Gastroesophageal sphincter (tissue), 4 donors: ENCODE measurements around the gene C11orf71. TPM values are rescaled to one million over a fixed set of nuclear protein-coding genes. Genes with fewer than 3 reads are reported as not detected.

Source experiments
- ATAC-seq: fragments of 150-250 bp; one replicate; pipeline ENCODE4 v1.9.1; 2016; ENCODE audit warnings: mild to moderate bottlenecking, moderate library complexity
- H3K27ac ChIP-seq, 4 donors: fragments of 200-600 bp; sonication (generic) in 3 of 4; 1 replicate in 3 of 4; 2 replicates in 1 of 4; pipeline ENCODE4 v1.5.1; 2016 to 2019
- H3K27me3 ChIP-seq: fragments of 200-600 bp; sonication (generic); one replicate; pipeline ENCODE4 v1.5.1; 2019
- H3K36me3 ChIP-seq, 2 donors: fragments of 200-600 bp; sonication (generic); one replicate each; pipeline ENCODE4 v1.5.1; 2019; ENCODE audit warnings: control low read depth in 1 of 2
- H3K4me1 ChIP-seq, 3 donors: fragments of 200-600 bp; sonication (generic); 1 replicate in 2 of 3; 2 replicates in 1 of 3; pipeline ENCODE4 v1.5.1; 2016 to 2019; ENCODE audit warnings: control low read depth in 2 of 3
- H3K4me3 ChIP-seq, 2 donors: fragments of 200-600 bp; sonication (generic); one replicate each; pipeline ENCODE4 v1.5.1; 2019; ENCODE audit warnings: mild to moderate bottlenecking in 1 of 2, moderate library complexity in 1 of 2
- H3K9me3 ChIP-seq, 3 donors: fragments of 200-600 bp; sonication (generic); one replicate each; pipeline ENCODE4 v1.5.1; 2017 to 2019; ENCODE audit warnings: control low read depth in 2 of 3
- CTCF ChIP-seq, 4 experiments: fragments of 200-600 bp in 2 of 4; fragments of 450-650 bp in 2 of 4; sonication (generic) in 1 of 4; IDR thresholded peaks; one replicate each; pipeline ENCODE4 v1.5.1; 2017 to 2019; ENCODE audit warnings: antibody characterized with exemption in 4 of 4, mild to moderate bottlenecking in 2 of 4, moderate library complexity in 2 of 4
- EP300 ChIP-seq: sonication (generic); formaldehyde crosslinking; IDR thresholded peaks from one replicate; pipeline ENCODE4 v1.6.1; 2017; ENCODE audit warnings: antibody characterized with exemption, mild to moderate bottlenecking
- POLR2A ChIP-seq, 2 donors: fragments of 450-650 bp; IDR thresholded peaks; one replicate each; pipeline ENCODE4 v1.6.1; 2017; ENCODE audit warnings: antibody characterized with exemption in 2 of 2, mild to moderate bottlenecking in 2 of 2, moderate library complexity in 1 of 2
- POLR2AphosphoS5 ChIP-seq: sonication (generic); formaldehyde crosslinking; IDR thresholded peaks from one replicate; pipeline ENCODE4 v1.6.1; 2017; ENCODE audit warnings: antibody characterized with exemption
- WGBS, 2 donors: methylation state at CpG; one replicate each; pipeline ENCODE4 v1.1.5; 2018; ENCODE audit warnings: low coverage in 1 of 2; 5-methylcytosine and 5-hydroxymethylcytosine counted together
- total RNA-seq, 4 donors: library from RNA; depleted of rRNA; stranded (reverse); fragments of >200 nt; gene quantifications; one replicate each; pipeline ENCODE4 v1.1.0, GENCODE V29; 2016

Gene C11orf71
- total RNA-seq, 4 donors from 2014 or later, result 4.5 to 12.8 (median 5.3) TPM

- peaks cover 3 to 20% (median 4%) of the 10 kb centered on the region in 3 donors for H3K4me1 ChIP-seq
- WGBS, 2 donors, result 56 to 76% methylated on average over 2 to 3 of the region's 3 CpGs
- H3K36me3 ChIP-seq, result no peaks in the 10 kb centered on the region
- ATAC-seq, result no peak
- TF ChIP-seq POLR2AphosphoS5 (no peak), CTCF (IDR thresholded peaks at IDR 0.05) (no peak), POLR2A (IDR thresholded peaks at IDR 0.05) (no peak), EP300 (no peak)
- no peaks in the 10 kb centered on the region for H3K9me3 ChIP-seq
- no peak overlapping the region for H3K27ac ChIP-seq
- no peaks in the 10 kb centered on the region for H3K27me3 ChIP-seq
- no peak overlapping the region for H3K4me3 ChIP-seq
These were observed 4.6 kb downstream of the C11orf71 start for GRCh38 chr11:114395736-114396135.

- H3K9me3 ChIP-seq, result no peaks in the 10 kb centered on the region
- peaks cover 5% of the 10 kb centered on the region for H3K27me3 ChIP-seq
- WGBS, 2 donors, result 85 to 93% methylated on average over 3 to 4 of the region's 4 CpGs
- no peak for ATAC-seq
- H3K27ac ChIP-seq, result no peak overlapping the region
- H3K4me1 ChIP-seq, result peaks cover 0 to 6% (median 0%) of the 10 kb centered on the region in 3 donors
- H3K4me3 ChIP-seq, result no peak overlapping the region
- no peaks in the 10 kb centered on the region for H3K36me3 ChIP-seq
- TF ChIP-seq EP300 (no peak), POLR2A (IDR thresholded peaks at IDR 0.05) (no peak), CTCF (IDR thresholded peaks at IDR 0.05) (no peak), POLR2AphosphoS5 (no peak)
These were observed 7.3 kb downstream of the C11orf71 start for GRCh38 chr11:114392735-114393667.

GRCh38 chr11:114386545-114386944 is 13.8 kb downstream of the C11orf71 start:
- Histone ChIP-seq H3K4me3 (no peak overlapping the region), H3K27ac (no peak overlapping the region), H3K36me3 (no peaks in the 10 kb centered on the region), H3K4me1 (no peaks in the 10 kb centered on the region), H3K9me3 (no peaks in the 10 kb centered on the region), H3K27me3 (peaks cover 5% of the 10 kb centered on the region)
- WGBS, 2 donors, result 72% methylated on average over 1 of the region's 1 CpG; no CpG with 5 or more reads in 1 of the 2 donors
- no peak for ATAC-seq
- TF ChIP-seq POLR2AphosphoS5 (no peak), EP300 (no peak), CTCF (IDR thresholded peaks at IDR 0.05) (no peak), POLR2A (IDR thresholded peaks at IDR 0.05) (no peak)

- 36 to 44% methylated on average over 2 of the region's 2 CpGs for WGBS, 2 donors
- H3K27me3 ChIP-seq, result peaks cover 5% of the 10 kb centered on the region
- ATAC-seq, result no peak
- no peaks in the 10 kb centered on the region for H3K9me3 ChIP-seq
- H3K4me1 ChIP-seq, result no peaks in the 10 kb centered on the region
- no peak for TF ChIP-seq POLR2AphosphoS5
- no peak for TF ChIP-seq CTCF (IDR thresholded peaks at IDR 0.05)
- TF ChIP-seq POLR2A (IDR thresholded peaks at IDR 0.05), result no peak
- TF ChIP-seq EP300, result no peak
- no peak overlapping the region for H3K4me3 ChIP-seq
- H3K36me3 ChIP-seq, result no peaks in the 10 kb centered on the region
- H3K27ac ChIP-seq, result no peak overlapping the region
These were observed 14.2 kb downstream of the C11orf71 start for GRCh38 chr11:114386131-114386530.

GRCh38 chr11:114384487-114384886 is 15.8 kb downstream of the C11orf71 start:
- Histone ChIP-seq H3K36me3 (no peaks in the 10 kb centered on the region), H3K9me3 (no peaks in the 10 kb centered on the region), H3K4me1 (no peaks in the 10 kb centered on the region), H3K27ac (no peak overlapping the region), H3K27me3 (no peaks in the 10 kb centered on the region), H3K4me3 (no peak overlapping the region)
- no peak for ATAC-seq
- TF ChIP-seq POLR2AphosphoS5 (no peak), EP300 (no peak), POLR2A (IDR thresholded peaks at IDR 0.05) (no peak), CTCF (IDR thresholded peaks at IDR 0.05) (no peak)
- WGBS, 2 donors, result 80 to 91% methylated on average over 1 of the region's 1 CpG
